HG02571 (cell line): ENCODE results near the gene NXPE2.
"Not testable (repeated sequence)": the region's sequence is repeated elsewhere in the genome, so short reads cannot be mapped to it uniquely, and the experiment has no call there.

ENCODE experiments used
- ATAC-seq: cut with Tn5 transposase; IDR thresholded peaks from one replicate; pipeline ENCODE4 v1.9.1; 2021; ENCODE audit warnings: mild to moderate bottlenecking, moderate library complexity; ENCODE audit not compliant: unreplicated experiment

NXPE2 gene

DNA sequence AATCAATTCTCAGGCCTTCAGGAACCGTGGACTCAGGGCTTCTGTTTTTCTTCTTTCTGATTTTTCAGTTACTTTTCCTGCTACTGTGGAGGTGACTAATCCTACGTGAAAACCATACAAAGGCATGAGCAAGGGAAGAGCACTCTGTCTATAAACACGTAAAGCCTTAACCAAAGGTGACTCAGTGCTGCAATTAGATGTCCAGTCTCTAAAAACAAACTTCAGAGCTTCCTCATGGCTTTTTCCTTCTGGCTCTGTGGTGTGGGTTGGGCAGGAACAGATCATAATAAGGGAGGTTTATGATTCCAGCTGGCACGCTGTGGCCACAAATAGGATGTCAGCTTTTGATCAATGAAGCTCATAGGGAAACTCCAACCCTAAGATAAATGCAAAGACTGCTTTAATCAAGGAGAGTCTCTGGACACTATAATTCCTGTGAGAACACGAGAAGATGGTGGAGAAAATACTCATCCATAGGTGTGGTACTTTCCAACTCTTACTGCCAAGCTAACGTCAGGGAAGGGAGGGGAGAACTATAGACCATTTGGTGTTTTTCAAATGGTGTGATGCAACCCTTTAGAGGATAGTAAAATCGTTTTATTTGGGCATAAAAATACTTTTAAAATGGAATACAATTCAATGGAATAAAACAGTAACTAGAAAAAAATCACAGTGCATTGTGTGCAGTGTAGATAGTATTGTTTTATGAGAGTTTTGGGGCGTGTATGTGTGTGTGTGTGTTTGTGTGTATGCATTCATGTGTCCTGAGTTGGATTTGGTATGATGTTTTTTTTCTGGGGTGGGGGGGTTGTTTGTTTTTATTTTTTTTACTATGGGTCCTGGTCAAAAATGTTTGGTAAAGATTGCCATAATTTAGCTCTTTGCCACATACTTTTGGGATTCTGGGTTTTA lies at the start of gene NXPE2:
NXPE2 (plus strand) TSS at position 403 of the 912 bp plus-strand sequence; CDS start at position 452, 49 bp downstream.
- ATAC-seq = no peak

DNA sequence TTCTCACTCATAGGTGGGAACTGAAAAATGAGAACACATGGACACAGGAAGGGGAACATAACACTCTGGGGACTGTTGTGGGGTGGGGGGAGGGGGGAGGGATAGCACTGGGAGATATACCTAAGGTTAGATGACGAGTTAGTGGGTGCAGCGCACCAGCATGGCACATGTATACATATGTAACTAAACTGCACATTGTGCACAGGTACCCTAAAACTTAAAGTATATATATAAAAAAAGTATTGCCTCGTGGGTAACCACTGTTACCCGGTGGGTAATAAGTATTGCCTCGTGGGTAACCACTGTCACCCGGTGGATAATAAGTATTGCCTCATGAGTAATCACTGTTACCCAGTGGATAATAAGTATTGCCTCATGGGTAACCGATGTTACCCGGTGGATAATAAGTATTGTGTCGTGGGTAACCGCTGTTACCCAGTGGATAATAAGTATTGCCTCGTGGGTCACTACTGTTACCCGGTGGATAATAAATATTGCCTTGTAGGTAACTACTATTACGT lies 46.8 kb upstream of the NXPE2 start:
- ATAC-seq = not testable (repeated sequence)

DNA sequence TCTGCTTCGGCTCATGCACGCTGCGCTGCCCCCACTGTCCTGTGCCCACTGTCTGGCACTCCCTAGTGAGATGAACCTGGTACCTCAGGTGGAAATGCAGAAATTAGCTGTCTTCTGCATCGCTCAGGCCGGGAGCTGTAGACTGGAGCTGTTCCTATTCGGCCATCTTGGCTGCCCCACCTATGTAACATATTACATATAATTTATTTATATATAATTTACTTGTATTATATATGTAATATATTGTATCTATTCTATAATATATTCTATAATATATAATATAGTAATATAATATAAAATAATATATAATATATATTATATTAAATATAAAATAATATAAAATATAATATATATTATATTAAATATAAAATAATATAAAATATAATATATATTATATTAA lies 38.9 kb upstream of the NXPE2 start:
- ATAC-seq = not testable (repeated sequence)

DNA sequence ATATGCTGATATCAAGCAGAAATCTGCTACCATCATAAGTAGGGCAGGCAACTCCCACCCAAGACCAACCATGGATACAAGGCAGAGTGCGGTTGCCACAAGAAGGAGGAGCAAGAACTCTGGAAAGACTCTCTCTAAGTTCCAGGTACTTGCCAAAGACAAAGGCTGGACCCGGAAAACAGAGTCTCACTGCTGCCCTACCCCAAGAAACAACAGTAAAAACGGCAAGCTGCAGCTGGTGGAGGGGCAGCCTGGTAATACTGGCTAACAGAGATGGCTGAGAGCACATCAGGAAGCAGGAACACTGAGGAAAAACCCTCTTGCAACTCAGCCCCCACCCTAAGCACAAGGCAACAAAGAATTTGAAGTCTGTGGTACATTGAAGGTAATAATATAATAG lies 27.7 kb upstream of the NXPE2 start:
- ATAC-seq = no peak

DNA sequence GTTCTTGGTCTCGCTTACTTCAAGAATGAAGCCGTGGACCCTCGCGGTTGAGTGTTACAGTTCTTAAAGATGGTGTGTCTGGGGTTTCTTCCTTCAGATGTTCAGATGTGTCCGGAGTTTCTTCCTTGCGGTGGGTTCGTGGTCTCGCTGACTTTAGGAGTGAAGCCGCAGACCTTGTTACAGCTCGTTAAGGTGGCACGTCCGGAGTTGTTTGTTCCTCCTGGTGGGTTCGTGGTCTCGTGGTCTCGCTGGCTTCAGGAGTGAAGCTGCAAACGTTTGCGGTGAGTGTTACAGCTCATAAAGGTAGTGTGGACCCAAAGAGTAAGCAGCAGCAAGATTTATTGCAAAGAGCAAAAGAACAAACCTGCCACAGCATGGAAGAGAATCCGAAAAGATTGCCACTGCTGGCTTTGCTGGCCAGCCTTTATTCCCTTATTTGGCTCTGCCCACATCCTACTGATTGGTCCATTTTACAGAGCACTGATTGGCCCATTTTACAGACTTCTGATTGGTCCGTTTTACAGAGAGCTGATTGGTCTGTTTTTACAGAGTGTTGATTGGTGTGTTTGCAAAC lies 27.1 kb upstream of the NXPE2 start:
- ATAC-seq = no peak

DNA sequence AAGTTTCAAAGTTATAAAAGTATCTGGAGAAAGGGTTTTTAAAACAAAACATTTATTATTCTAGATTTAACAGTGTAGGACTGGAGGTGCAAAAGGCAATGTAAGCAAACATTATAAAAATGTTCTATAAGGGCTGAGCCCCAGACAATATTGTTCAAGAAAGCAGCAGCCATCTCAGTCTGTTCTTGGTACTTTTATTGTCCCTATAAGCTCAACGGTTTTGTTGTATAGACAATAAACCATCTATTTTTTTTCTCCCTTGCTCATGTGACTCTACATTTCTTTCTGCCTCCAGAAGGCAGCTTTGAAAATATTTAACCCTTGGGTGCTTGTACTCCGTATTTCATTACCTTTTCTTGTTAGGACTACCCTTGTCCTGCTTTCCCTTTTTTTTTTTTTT lies 25.2 kb upstream of the NXPE2 start:
- no peak for ATAC-seq

DNA sequence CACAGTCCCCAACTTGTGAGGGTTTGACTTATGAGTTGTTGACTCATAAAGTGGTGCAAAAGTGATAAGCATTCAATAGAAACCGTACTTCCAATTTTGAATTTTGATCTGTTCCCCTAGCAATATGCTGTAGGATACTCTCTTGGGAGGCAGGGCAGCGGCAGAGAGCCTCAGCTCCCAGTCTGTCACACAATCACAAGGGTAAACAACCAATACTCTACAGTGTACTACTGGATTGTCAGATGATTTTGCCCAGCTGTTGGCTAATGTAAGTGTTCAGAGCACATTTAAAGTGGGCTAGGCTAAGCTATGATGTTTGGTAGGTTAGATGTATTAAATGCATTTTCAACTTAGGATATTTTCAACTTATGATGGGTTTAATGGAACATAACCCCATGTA lies 13.7 kb upstream of the NXPE2 start:
- no peak for ATAC-seq

DNA sequence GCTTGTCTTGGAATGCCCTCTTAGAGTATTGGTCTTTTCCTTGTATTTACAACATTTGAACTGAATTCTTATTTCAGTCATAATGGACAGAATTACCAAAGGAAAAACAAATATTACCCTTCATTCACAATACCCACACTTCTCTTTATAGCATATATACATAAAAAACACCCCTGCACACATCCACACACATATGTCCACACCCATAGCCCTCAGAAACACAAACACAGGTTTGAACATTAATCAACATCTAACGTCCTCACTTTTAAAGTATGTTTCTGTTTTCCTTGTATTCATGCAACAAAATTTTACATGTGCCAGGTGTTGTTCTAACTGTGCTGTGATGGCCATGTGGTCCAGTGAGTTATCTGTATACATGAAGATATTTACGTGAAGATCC lies 11.6 kb upstream of the NXPE2 start:
- no peak for ATAC-seq

DNA sequence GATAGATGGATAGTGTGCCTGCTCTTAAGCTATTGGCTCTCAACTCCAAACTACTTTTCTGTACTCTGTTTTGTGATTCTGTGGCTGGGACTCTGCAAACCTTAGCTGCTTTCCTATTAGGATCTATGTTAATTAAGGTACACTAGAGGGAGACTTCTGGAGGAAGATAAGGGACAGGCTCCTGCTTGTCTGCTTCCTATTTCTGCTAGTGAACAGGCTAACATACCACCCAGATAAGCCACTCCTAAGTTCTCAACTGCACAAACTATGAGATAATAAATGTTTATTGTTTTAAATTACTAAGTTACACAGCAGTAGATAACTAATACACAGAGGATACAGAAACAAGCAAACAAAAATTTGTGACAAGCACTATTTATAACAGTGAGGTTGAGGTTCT lies 10.2 kb upstream of the NXPE2 start:
- ATAC-seq = no peak

DNA sequence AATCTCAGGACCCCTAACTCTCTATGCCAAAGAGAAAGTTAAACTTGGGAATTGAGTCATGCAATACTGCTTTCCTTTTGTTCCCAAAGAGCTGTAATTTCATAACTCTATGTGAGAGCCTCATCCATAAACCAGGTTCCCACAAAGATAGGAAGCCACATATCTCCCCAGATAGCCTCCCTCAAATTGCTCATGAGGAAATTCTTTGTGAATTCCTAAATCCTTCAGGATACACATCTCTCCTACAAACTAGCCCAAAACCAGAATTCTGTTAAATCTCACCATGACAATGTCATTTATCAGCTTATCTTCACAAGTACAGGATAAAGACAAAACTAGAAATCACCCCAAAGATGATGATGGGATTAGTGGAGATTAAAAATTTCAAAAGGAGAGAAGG lies 4.7 kb upstream of the NXPE2 start:
- no peak for ATAC-seq

DNA sequence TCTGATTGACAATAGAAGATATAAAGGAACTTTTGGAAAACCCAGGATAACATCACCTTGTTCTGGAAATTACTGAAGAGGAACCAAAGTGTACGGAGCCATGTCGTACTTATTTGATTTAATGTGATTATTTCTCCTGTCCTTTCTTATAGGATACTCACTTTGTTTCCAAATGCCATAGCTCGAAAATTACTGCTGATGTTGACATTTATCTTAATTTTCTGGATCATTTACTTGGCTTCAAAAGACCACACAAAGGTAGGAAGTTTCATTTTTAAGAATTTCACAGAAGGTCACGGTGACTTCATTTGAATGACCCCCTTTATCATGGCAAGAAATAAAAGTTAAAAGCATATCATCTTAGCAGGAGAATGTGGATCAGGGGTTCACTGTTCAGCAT lies 1.2 kb downstream of the NXPE2 start:
- no peak for ATAC-seq

DNA sequence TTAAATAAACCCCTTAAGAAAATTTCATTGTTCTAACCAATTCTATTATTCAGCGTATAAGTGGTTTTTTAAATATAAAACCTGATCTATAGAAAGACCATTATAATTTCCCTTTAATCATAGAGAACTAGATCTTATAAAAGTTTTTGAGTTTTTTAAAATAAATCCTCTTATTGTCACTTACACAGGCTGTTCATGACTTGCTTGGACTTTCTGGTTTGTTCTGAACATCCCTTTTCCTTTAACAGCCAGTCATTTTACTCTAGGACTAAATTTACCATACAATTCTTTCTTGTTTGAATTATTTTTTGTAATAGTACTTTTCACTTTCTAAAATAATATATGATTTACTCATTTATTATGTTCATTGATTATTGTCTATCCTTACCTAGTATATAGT lies 4.7 kb downstream of the NXPE2 start:
- ATAC-seq = no peak

DNA sequence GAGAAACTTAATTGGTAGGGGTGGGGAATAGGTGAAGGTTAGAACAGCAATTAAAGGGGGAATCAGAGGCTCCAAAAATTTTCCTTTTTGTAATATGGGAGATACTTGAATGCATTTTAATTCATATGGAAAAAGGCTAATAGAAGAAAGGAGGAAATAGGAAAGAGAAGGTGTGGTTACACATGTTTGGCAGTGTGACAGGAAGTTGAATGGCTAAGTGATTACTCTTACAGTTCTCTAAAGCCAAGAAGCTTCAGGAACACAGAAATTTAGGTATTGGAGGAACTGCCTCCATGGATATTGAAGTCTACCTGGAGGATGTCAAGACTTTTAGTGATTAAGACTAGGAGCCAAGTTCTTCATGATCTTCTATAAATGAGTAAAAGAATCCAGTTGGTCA lies 6.3 kb downstream of the NXPE2 start:
- no peak for ATAC-seq

DNA sequence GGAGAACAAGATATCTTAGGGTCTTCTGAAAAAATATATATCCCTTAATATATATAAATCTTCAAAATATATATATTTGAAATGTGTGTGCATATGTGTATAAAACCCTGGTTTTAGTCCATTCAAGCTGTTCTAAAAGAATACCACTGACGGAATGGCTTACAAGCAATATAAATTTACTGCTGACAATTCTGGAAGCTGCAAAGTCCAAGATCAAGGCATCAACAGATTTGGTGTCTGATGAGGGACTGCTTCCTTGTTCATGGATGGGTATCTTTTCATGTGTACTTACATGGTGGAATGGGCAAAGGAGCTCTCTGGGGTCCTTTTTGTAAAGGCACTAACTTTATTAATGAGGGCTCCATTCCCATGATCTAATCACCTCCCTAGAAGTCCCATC lies 6.8 kb downstream of the NXPE2 start:
- ATAC-seq = no peak

DNA sequence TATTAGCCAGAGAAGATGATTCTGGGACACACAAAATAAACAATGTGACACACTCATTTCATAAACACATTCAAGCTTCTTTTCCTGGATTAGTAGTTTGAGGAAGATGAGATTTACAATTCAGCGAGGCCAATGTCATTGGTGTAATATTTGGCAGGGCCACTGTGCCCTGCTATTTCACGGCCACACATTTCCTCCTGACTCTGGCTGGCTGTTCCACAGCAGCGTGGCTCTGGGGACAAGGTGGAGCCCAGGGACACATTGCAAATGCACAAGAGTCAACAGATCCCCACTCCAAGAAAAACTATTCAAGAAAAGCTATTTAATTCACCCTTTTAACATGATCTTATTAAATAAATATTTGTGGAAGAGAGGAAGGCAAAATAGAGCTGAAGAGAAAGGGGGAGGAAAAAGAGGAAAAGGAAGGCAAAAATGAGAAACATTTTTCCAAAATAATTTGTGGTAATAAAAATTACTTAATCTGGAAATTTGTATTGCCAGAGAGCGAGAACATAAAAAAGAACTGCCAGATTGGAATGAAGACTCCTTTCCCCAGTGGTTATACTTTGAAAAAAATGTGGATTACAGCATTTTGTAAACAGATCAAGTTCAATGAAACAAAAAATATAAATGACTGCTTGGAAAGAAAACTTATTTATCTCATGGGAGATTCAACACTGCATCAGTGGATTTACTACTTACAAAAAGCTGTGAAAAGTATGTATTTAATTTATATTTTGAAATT lies 27.1 kb downstream of the NXPE2 start:
- no peak for ATAC-seq

DNA sequence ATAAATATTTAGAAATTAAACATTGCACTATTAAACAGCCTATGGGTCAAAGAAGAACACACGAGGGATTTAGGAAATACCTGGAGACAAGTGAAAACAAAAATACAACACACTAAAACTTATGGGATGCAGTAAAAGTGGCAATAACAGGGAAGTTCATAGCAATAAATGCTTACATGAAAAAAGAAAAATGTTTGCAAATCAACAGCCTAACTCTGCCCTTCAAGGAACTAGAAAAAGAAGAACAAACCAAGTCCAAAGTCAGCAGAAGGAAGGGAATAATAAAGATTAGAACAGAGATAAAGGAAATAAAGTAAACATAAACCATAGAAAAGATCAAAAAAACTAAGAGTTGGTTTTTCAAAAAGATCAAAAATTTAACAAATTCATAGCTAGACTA lies 31.6 kb downstream of the NXPE2 start:
- no peak for ATAC-seq

DNA sequence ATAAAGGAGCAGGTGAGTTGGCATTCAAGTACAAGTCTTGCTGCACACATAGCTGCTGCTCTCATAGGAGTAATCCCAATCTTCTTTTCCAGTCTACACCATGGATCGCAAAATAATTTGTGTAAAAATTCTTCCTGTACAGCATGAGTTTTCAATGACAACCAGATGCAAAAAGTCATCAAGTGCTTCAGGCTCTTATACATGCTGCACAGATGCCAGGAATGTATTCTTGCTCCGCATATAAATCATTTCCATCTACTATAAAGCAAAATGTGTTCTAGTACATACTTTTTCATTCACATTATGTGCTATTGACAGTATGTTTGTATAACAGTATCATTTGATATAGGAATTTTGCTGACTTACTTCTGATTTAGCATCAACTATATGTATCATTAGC lies 35.4 kb downstream of the NXPE2 start:
- no peak for ATAC-seq

DNA sequence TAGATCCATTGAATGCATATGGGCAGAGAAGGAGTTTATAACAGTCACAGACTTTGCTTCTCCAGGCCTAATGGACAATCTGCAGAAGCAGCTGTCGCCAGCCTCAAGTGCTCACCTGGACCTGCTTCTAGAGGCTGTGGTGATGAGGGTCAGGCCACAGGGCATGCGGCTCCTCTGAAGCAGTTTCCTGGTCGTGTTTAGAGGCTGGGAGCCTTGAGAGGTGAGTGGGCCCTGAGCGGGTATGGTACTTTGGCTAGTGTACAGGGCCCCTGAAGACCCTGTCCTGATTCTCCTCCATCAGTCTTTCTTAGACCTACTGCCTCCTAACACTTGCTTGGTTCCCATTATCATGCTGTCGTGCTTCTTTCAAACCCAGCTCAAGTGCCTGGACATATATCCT lies 41.2 kb downstream of the NXPE2 start:
- ATAC-seq = no peak

DNA sequence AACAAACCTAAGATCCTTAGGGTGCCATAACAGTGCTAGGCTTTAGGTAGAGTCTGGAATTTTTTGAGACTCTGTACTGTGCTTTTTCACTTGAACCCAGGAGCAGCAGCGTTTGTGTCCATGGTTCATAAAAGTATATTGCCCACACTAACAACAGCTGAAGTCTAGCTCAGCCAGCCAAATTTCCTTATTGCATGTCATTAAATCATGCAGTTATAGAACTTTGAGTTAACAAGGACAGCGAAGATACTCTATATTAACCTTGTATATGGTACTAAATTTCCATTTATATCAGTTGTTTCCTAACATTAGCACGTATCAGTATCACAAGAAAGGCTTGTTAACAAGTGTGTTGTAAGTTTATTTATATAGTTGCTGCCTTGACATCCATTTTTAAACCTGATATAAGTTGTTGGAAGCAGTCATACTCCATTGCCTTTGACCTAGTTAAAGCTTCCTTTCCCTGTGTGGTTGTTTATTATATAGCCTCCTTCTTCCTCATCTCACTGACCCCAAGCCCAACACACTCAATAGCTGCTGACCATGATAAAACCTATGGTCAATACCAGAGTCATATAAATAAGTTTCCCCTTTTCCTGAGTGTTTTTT lies 46.7 kb downstream of the NXPE2 start:
- ATAC-seq = no peak

DNA sequence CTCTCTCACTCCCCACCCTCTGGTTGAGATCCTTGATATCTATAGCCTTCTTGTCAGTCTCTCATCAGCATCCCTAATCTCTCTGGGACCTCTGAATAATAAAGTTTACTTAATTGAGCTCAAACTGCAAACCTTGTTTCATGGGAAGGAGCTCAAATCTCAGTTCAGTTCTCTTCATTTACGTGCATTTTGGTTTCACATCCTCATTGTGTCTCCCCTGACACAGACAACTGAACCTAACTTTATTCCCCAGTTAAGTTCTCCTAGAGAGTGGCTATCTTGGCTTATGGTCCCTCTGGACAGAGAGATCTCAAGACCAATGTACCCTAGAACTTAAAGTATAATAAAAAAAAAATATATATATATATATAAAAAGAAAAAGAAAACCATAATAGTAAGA lies 47.3 kb downstream of the NXPE2 start:
- ATAC-seq = no peak

DNA sequence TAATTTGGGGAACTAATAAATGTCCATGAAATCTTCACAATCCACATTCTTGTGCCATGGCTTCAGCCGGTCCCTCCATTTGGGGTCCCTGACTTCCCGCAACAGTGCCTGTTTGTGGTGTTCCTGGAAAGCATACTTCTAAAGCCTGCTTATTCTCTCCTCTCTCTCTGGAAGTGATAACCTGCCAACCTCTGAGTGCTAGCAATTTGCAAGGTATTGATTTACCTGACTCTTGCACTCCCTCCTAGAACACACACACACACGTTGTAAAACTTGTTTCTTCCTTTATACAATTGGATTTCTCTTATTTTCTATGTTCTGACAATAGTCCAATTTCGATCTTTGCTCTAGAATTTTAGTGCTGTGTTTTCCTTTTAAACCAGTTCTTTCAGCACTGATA lies 58.5 kb downstream of the NXPE2 start:
- ATAC-seq = no peak
